Testis (tissue), 2 donors: ENCODE results near the gene MAPKAPK2.

Experiments
- POLR2A ChIP-seq: fragments of 450-650 bp; IDR thresholded peaks from one replicate; pipeline ENCODE4 v1.6.1; 2017; ENCODE audit warnings: antibody characterized with exemption, mild to moderate bottlenecking, moderate library complexity
- TF ChIP-seq, protein P1 (sequence below), 3 experiments: fragments of 450-650 bp in 2 of 3; fragments of 200-600 bp in 1 of 3; sonication (generic) in 1 of 3; IDR thresholded peaks; one replicate each; pipeline ENCODE4 v1.5.1; 2016 to 2019; ENCODE audit warnings: antibody characterized with exemption in 3 of 3, mild to moderate bottlenecking in 2 of 3, moderate library complexity in 1 of 3

- TF ChIP-seq, protein P1, sequence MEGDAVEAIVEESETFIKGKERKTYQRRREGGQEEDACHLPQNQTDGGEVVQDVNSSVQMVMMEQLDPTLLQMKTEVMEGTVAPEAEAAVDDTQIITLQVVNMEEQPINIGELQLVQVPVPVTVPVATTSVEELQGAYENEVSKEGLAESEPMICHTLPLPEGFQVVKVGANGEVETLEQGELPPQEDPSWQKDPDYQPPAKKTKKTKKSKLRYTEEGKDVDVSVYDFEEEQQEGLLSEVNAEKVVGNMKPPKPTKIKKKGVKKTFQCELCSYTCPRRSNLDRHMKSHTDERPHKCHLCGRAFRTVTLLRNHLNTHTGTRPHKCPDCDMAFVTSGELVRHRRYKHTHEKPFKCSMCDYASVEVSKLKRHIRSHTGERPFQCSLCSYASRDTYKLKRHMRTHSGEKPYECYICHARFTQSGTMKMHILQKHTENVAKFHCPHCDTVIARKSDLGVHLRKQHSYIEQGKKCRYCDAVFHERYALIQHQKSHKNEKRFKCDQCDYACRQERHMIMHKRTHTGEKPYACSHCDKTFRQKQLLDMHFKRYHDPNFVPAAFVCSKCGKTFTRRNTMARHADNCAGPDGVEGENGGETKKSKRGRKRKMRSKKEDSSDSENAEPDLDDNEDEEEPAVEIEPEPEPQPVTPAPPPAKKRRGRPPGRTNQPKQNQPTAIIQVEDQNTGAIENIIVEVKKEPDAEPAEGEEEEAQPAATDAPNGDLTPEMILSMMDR (IDR thresholded peaks at IDR 0.05) = no peak
- TF ChIP-seq POLR2A = no peak
These were observed 30.9 kb downstream of the MAPKAPK2 start for GRCh38 chr1:206715552-206716158.
